PC-3 (cell line): Measurements from ENCODE around the gene MACROD2.

Experiments
- CTCF ChIP-seq: fragments of 300-600 bp; sonication (generic); conservative IDR thresholded peaks from 2 replicates; pipeline ENCODE4 v1.5.1; 2017; ENCODE audit warnings: antibody characterized with exemption, low read depth, mild to moderate bottlenecking, low read length
- EZH2 ChIP-seq: fragments of 300-600 bp; sonication (generic); IDR thresholded peaks from one replicate; pipeline ENCODE4 v1.6.1; 2017; ENCODE audit warnings: antibody characterized with exemption, mild to moderate bottlenecking, low read length; ENCODE audit not compliant: unreplicated experiment

DNA sequence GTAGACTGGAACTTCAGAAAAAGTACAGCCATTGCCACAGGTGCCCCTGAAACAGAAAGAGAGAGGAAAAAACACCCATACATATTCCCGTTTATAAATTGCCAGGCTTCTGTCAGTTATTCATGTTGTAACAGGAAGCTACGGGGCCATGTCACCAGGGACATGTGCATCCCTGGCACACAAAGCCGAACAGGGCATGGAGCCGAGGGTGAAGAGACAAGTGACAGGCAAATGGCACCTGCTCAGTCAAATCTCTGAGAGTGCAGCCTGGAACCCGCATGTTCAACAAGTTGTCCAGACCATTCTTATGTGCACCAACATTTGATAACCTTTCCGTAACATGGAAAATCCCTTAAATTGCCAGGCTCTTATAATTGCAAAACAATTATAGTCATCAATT, 1837.2 kb downstream of the MACROD2 start:
- no peak for TF ChIP-seq EZH2
- no peak for TF ChIP-seq CTCF
